Activated gamma-delta T cell treated with Interleukin-2 at 50 U/mL for 16 hours (primary cell): ENCODE results near the gene TAOK2.
A peak's percentile ranks its signal among the peaks of the same experiment; 100 is the strongest.

ENCODE experiments used
- DNase-seq: peaks from one replicate; pipeline ENCODE4 v3.0.0-alpha.2; 2020

TAOK2 gene

DNA sequence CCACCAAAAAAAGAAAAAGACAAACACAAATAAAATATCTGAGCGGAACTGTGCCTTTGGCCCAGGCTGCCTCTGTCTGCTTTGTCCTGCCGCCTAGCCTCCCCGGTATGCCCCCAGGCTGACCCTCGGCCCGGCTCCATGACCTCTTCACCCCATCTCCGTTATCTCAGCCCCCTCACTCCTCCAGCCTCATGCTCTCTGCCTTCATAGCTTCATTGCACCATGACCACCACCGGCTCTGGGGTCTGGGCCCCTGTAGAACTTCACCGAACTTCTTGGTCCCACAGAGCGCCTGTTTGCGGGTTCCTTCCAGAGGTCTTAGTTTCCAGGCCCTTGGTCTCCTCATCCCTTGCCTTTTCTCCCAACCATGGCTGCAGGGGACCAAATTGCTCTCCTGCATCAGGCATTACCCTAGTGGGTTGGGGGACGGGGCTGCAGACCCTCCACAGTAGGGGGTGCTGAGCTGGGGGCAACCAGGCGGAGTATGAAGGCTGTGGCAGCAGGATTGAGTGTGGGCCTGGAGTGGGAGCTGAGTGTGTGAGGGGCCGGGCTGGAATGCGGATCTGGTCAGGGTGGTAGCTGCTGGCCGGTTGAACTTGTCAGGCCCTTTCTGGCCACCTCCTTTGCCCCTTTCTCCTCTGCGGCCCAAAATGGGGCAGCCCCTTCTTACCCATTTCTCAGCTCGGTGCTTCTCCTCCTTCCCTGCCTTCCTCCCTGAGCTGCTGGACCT lies 14.8 kb downstream of the TAOK2 start:
- no peak for DNase-seq

DNA sequence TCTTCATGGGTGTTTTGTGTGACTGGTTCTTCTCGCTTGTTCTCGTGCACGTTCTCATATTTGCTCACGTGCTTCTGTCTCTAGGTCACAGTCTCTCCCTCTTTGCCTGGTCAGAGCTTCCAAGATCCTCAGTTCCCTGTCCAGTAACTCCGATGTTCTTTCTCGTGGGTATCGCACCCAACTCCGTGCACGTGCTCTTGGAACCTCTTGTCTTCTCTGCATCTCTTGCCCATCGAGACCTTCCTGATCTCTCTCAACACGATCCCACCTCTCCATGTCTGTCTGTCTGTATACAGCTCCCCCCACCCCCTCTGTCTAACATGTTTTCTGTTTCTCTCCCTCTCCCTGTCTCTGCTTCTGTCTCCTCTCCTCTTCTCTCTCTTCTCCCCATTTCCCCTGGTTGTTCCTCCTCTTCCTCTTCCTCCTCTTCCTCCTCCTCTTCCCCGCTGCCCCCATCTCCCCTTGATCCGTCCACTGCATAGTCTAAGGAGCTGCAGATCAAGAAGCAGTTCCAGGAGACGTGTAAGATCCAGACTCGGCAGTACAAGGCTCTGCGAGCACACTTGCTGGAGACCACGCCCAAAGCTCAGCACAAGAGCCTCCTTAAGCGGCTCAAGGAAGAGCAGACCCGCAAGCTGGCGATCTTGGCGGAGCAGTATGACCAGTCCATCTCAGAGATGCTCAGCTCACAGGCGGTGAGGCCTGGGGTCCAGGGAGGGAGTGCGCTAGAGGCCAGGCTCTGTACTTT lies 15.6 kb downstream of the TAOK2 start:
- DNase-seq: no peak

DNA sequence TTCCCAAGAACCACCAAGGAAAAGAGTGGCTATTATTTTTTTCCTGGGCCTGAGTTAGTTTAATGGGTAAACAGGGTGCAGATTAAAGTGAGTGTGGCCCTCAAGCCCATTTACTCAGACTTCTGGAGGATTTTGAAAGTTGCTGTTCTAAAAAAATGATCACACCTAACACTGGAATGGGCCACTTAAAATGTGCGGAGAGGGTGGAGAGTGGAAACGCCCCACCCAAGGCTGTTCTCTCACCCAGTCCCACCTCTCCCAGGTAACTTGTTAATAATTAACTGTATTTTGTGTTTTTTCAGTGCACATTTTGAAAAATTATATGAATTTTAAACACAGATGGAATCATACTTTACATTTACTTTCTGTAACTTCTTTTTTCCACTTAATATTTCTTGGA lies 16.4 kb downstream of the TAOK2 start:
- no peak for DNase-seq

DNA sequence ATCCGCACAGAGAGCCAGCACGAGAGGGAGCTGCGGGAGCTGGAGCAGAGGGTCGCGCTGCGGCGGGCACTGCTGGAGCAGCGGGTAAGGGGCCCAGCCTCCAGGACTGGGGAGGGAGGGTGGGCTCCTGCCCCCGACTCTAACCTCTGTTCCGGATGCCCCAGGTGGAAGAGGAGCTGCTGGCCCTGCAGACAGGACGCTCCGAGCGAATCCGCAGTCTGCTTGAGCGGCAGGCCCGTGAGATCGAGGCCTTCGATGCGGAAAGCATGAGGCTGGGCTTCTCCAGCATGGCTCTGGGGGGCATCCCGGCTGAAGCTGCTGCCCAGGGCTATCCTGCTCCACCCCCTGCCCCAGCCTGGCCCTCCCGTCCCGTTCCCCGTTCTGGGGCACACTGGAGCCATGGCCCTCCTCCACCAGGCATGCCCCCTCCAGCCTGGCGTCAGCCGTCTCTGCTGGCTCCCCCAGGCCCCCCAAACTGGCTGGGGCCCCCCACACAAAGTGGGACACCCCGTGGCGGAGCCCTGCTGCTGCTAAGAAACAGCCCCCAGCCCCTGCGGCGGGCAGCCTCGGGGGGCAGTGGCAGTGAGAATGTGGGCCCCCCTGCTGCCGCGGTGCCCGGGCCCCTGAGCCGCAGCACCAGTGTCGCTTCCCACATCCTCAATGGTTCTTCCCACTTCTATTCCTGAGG lies 17.4 kb downstream of the TAOK2 start:
- DNase-seq: no peak

DNA sequence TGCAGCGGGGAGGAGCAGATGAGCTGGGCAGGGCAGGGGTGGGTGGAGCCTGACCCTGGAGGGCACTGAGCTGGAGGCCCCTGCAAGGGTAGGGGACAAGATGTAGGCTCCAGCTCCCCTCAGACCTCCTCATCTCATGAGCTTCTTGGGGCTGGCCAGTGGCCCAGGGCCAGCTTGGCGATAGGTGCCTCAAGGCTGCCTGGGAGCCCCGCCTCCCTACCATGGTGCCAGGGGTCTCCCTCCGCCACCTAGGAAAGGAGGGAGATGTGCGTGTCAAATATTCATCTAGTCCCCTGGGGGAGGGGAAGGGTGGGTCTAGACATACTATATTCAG lies 17.9 kb downstream of the TAOK2 start:
- DNase-seq: no peak

DNA sequence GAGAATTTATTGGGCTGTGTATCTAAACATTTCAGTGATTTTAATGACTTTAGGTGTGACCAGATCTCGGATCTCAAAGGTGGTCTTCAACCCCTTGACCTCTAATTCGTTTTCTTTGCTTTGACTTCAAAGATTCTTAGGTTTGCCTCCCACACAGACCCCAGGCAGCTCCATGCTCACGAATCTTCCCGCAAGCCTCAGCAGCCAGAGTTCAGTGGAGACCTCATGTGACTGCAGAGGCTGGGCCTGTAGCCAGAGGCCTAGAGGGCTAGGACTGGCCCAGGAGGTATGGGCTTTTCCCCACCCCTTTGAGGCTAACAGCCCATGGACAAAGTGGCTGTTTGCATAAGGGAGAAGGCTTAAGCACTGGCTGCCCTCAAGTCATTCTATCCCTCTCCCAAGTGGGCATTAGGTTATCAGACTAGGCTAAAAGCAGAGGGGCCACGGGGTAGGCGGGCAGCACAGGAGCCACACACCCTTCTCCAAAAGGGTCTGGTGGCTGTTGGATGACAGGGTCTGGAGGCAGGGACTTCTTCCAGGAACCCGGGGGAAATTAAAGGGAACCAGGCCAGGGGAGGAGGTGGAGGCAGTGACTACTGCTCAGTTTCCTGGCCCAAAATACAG lies 18.8 kb downstream of the TAOK2 start:
- DNase-seq: no peak

DNA sequence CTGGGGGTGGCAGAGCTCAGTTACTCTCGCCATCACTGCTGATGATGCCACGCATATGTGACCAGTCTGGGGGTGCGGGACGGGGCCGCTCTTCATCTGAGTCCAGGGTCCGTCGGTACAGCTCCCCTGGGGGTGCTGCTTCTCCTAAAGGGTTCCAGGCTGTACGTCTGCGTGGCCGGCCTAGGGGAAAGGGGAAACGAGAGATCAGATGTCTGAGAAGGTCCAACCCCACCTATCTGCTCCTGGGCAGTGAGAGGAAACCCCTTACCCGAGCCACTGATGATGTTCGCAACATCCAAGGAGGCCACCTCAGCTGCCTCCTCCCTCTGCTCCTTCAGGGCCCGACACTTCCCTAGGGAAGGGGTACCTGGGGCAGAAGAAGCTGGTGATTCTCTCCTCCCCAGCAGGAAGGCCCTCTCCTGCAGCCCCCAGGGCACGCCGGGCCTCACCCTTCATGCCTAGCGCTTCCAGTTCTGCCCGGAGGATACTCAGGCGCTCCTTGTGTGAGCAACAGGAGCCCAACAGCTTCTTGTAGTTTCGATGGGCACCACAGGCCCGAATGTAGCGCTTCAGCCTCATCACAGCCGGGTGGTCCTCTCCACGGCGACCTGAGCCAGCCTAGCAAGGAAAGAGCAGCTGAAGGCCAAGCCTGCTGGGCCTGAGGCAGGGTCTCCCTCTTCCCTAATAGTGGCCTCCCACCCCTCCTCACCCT lies 19.7 kb downstream of the TAOK2 start:
- DNase-seq: no peak

DNA sequence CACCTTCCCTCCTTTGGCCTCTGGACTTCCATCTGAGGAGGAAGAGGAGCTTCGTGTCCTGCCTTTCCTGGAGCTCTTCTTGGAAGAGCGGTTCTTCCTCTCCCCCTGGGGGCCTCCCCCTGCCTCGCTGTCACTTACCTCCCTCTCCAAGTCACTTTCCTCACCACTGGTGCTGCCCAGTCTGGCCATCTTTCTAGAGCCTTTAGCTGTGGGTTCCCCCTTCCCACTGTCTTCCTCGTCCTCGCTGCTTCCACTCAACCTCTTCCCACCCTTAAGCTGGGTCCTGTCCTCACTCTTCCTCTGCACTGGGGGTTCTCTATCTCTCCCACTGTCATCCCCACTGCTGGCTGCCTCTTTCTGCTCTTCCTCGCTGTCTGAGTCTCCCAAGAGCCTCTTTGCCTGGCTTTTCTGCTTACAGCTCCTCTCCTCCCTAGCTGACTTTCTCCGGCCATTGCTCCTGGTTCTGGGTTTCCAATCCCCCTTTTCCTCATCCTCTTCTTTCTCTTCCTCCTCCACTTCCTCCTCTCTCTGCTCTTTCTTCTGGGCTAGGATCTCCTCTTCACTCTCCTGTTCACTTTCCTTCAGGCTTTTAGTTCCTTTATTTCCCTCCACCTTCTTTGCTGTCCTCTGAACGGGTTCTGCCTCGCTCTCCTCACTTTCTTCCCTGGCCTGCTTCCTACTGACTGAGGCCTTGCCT lies 20.4 kb downstream of the TAOK2 start:
- no peak for DNase-seq

DNA sequence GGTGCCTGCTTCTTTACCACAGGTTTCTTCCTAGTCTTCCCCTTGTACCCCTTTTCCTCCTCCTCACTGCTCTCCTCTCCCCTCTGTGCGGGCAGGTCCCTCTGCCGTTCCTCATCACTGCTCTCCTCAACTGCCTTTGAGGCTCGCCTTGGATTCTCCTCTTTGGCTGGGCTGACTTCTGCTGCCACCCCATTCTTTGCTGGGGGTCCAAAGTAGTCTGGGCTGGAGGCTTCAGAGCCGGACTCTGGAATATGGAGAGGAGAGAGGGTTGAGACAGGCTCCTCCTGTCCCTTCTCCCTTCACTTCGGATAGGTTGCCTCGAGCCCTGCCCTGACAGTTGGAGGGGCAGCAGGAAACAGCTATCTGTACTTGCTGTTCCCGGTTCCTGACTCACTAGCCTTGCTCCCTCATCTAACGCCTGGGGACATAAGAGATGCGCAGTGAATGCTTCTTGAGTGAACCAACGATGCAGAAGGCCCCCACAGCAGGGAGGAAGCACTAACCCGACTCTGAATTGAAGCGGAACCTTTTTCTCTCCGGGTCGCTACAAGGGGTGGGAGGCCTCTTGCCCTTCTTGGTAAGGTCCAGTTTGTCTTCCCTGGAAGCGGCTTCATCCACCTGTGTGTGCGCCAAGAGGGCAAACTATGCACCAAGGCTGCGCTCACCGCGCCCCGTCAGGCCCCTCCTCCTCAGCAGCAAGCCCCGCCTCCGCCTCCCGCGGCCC lies 21.1 kb downstream of the TAOK2 start:
- no peak for DNase-seq

DNA sequence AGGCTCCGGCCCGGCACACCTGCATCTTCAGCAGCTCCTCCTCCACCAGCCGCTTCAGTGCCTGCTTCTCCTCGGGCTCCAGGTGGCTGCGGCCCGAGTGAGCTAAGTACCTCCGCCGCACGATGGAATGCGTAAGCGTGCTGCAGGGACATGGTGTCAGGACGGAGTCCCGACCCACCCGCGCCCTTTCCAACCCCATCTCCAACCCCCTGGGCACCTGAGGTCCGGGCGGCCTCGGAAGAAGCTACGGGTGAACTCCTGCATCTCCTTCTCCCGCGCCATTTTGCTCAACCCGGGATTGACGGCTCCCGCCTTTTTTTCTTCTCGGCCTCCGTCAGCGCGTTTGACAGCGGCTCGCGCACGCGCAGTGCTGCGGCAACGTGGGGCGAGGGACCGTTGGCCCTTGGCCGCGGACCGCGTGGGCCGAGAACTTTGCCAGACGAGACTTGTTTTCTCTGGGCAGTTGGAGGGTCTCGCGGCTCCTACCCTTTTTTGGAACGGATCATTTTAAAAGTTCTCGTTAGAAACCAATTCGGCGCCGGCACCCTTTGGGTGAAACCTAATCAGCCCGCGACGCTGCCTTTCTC lies 21.7 kb downstream of the TAOK2 start, which contains the start of gene HIRIP3:
HIRIP3 (minus strand) TSS at position 294 of the 587 bp plus-strand sequence; CDS start at position 282, 12 bp downstream.
- peak; percentile 82 for DNase-seq

DNA sequence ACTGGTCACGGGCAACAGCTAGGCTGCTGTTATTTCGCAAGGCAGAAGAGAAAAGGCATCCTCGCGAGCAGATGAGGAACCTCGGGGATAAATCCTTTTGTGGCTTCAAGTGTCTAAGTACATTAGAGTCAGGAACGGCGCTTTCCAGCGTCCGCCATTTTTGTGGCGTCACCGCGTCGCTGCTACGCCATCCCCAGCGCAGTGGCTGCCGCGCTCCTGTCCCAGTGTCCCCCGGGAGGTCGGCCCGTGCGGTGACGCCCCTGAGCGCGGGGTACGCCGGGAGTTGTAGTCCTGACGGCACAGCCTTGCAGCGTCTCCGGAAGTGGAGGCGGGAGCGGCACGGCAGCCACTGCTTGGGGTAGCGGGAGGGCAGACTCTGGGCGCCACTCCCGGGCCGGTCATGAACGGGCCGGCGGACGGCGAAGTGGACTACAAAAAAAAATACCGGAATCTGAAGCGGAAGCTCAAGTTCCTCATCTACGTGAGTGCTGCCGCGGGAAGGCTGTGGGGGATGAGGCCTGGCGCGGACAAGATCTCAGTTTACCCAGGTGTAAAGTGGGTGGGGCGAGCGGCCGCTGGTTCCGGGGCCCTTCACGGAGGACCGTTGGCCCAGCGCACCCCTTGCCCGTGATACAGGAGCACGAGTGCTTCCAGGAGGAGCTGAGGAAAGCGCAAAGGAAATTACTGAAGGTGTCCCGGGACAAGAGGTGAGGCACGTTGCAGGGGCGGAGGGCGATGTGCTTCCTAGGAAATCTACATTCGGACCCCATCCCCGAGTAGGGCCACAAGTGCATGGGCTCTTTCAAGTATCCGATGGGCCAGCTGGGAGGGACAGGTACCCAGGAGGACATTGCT lies 22.5 kb downstream of the TAOK2 start, which contains the start of gene INO80E:
INO80E (plus strand) TSS at position 331 of the 855 bp plus-strand sequence; CDS start at position 401, 70 bp downstream.
- DNase-seq: peak; percentile 99

DNA sequence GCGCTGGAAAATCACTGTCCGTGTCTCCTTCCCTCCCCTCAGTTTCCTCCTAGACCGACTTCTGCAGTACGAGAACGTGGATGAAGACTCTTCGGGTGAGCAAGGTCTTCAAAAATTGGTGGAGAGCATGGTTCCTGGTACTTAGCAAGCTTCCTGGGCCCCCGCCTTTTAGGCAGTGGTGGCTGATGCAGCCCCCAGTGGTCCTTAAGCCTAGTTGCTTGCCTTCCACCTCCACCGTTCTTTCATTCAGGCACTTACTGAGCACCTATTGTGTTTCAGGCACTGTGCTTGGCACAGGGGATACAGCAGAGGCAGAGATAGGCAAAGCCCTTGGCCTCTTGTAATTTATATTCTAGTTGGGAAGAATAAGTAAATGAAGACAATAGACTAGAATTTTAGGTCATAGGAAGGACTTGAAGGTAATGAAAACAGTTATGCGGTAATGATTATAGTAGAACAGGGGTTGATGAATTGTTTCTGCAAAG lies 23.1 kb downstream of the TAOK2 start:
- no peak for DNase-seq

DNA sequence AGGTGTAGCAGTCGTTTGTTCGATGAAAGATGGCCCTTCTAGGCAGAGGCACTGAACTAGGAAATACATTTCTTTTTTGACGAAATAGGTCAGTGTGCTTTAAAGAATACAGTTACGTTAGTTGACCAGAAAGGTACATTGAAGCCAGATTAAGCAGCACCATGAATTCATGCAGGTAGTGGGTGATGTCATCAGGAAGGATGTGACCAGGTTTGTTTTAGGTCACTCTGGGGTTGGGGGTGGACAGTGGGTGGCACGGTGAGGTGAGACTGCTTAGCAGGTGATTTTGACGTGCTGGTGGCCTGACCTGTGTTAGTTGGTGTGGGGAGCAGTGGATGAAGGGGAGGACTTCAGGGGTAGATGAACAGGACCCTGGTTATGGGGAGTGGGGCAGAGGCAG lies 25.9 kb downstream of the TAOK2 start:
- no peak for DNase-seq

DNA sequence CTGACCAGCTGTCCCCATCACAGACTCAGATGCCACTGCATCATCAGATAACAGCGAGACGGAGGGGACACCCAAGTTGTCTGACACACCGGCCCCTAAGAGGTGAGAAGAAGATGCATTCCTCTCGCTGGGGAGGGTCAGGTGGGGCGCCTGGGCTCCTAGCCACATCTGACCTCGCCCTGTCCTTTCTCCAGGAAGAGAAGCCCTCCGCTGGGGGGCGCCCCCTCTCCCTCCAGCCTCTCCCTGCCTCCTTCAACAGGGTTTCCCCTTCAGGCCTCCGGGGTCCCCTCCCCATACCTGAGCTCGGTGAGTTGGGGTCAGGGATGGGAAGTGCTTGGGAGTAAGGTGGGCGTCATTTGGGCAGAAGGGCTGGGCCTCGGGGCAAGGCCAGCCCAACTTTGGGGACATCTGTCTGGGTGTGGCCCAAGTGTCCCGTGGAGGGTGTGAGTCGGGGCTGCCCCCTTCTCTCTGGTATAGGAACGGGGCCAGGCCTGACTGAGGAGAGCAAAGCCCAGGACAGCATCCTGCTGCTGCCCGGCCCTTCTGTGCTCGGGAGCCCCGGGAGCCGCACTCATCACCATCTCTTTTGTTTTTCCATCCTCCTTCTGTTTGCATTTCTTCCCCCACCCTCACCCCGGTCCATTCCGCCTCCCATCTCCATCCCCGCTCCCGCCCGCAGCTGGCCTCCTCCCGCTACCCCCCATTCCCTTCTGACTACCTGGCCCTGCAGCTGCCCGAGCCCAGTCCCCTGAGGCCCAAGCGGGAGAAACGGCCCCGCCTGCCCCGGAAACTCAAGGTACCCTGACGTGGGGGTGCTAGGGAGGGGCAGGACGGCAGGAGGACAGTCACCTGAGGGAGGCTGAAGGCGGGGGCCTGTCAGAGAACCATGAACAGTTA lies 27.3 kb downstream of the TAOK2 start:
- no peak for DNase-seq

DNA sequence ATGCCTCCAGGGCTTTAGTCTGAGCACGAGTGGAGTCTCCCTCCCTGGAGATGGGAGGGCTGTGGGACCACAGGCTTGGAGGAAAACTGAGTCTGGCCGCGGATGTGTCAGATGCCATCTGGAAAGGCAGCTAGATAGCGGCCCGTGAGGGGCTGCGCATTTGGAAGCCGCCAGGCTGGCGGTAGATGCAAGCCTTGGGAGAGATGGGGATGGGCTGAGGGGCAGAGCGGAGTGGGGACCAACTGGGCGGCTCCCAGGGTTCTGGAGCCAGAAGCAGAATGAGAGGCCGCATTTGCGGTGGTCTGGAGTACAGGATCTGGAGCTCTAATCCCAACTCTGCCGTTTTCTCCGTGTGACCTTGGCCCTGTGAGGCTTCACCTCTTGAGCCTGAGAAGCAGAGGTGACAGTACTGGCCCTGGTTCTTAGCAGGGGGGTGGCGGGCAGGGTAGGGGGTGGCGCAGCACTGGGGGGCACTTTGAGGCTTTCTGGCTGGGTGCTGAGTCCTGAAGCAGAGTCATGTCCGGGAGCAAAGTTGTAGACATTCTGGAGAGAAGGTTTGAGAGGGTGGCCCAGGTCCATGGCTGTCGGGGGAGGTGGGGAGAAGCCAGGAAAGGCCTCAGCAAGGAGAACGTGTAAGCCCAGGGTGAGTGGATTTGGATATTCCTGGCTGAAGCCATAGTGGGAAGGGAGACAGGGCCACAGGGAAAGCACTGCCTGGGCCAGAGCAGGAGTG lies 29.1 kb downstream of the TAOK2 start:
- no peak for DNase-seq

DNA sequence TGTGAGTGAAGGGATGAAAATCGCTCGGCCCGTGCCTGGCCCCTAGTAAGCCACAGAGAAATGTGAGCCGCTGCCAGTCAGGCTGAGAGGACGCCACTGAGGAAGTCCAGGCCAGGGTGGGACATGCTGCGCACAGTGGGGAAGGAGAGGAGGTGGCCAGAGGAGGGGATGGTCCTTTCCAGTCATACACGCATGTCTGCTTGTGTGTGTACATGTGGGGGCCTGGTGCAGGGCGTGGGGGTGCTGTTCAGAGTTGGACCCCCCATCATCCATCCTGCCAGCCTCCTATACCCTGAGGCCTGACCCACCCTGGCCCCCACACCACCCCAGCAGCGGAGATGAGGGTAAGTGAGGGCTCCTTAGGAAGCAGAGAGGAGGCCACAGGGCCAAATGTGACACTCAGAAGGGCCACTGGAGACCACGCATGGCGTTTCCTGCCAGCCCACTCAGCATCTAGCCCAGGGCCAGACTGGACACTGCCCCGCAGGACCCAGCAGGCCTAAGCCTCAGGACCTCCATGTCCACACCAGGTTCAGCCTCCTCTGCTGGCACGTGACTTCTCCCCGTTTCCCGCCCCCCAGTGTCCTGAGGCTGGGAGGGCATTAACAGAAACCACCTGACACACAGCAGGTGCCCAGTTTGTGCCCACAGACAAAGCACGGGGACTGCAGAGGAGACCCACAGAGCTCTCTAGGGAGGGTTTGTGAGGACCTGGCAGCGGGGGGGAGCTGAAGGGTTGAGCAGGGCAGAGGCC lies 30.2 kb downstream of the TAOK2 start:
- no peak for DNase-seq

DNA sequence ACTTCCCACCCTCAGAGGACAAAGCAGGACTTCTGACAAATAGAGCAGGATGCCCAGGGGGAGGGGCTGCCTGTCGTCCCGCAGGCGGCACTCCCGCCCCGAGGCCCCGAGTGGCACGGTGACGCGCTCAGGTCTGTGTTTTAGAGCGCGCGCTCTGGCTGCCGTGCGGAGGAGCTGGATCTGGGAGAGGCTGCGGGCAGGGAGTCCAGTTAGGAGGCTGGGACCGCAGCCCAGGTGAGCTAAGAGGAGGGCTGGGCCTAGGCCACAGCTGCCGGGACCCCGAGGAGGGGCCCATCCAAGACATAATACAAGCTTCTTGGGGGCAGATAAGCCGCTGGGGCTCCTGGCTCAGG lies 30.7 kb downstream of the TAOK2 start:
- DNase-seq: no peak
